Measurements from ENCODE around the gene DCDC1. TPM values are rescaled to one million over a fixed set of nuclear protein-coding genes. Genes with fewer than 3 reads are reported as not detected.

Gene DCDC1
- polyA plus RNA-seq, 1 donor, result 1.2 TPM

GRCh38 chr11:31060880-31061279 is 308.7 kb downstream of the DCDC1 start:
- H3K27ac ChIP-seq (ENCODE audit: low read length), result no peak overlapping the region
- H3K36me3 ChIP-seq (ENCODE audit: control insufficient read depth, insufficient read depth, low read length), result no peaks in the 10 kb centered on the region
- H3K4me3 ChIP-seq (ENCODE audit: low read length), result no peak overlapping the region
- H3K27me3 ChIP-seq (ENCODE audit: control insufficient read depth, insufficient read depth, low read length), result no peaks in the 10 kb centered on the region
- no peaks in the 10 kb centered on the region for H3K4me1 ChIP-seq (ENCODE audit: control insufficient read depth, insufficient read depth, low read length)
- no peaks in the 10 kb centered on the region for H3K9me3 ChIP-seq (ENCODE audit: control insufficient read depth, low read depth, low read length)
- DNase-seq, result no peak
- WGBS (ENCODE audit: insufficient coverage, low lambda C conversion rate), result no CpG with 5 or more reads among the region's 2 CpGs

GRCh38 chr11:31059529-31059928 is 310.0 kb downstream of the DCDC1 start:
- H3K4me1 ChIP-seq (ENCODE audit: control insufficient read depth, insufficient read depth, low read length), result no peaks in the 10 kb centered on the region
- H3K9me3 ChIP-seq (ENCODE audit: control insufficient read depth, low read depth, low read length), result no peaks in the 10 kb centered on the region
- no peak overlapping the region for H3K4me3 ChIP-seq (ENCODE audit: low read length)
- DNase-seq, result no peak
- H3K36me3 ChIP-seq (ENCODE audit: control insufficient read depth, insufficient read depth, low read length), result no peaks in the 10 kb centered on the region
- no peak overlapping the region for H3K27ac ChIP-seq (ENCODE audit: low read length)
- no peaks in the 10 kb centered on the region for H3K27me3 ChIP-seq (ENCODE audit: control insufficient read depth, insufficient read depth, low read length)

GRCh38 chr11:31050061-31050765 is 319.3 kb downstream of the DCDC1 start:
- WGBS (ENCODE audit: insufficient coverage, low lambda C conversion rate), result no CpG with 5 or more reads among the region's 10 CpGs
- Histone ChIP-seq H3K4me3 (ENCODE audit: low read length) (no peak overlapping the region), H3K9me3 (ENCODE audit: control insufficient read depth, low read depth, low read length) (peaks cover 2% of the 10 kb centered on the region), H3K27me3 (ENCODE audit: control insufficient read depth, insufficient read depth, low read length) (no peaks in the 10 kb centered on the region), H3K27ac (ENCODE audit: low read length) (no peak overlapping the region), H3K36me3 (ENCODE audit: control insufficient read depth, insufficient read depth, low read length) (no peaks in the 10 kb centered on the region), H3K4me1 (ENCODE audit: control insufficient read depth, insufficient read depth, low read length) (peaks cover 6% of the 10 kb centered on the region)
- peak; percentile 71 to 86 for DNase-seq

- H3K36me3 ChIP-seq (ENCODE audit: control insufficient read depth, insufficient read depth, low read length), result no peaks in the 10 kb centered on the region
- no peak overlapping the region for H3K4me3 ChIP-seq (ENCODE audit: low read length)
- peak in 1 of 2 donors; percentile 22 for DNase-seq
- 0% methylated on average over 2 of the region's 5 CpGs for WGBS (ENCODE audit: insufficient coverage, low lambda C conversion rate)
- H3K27me3 ChIP-seq (ENCODE audit: control insufficient read depth, insufficient read depth, low read length), result no peaks in the 10 kb centered on the region
- H3K4me1 ChIP-seq (ENCODE audit: control insufficient read depth, insufficient read depth, low read length), result peaks cover 6% of the 10 kb centered on the region
- H3K27ac ChIP-seq (ENCODE audit: low read length), result no peak overlapping the region
- H3K9me3 ChIP-seq (ENCODE audit: control insufficient read depth, low read depth, low read length), result no peaks in the 10 kb centered on the region
Observed at GRCh38 chr11:31045335-31045734, 324.2 kb downstream of the DCDC1 start.

DNA sequence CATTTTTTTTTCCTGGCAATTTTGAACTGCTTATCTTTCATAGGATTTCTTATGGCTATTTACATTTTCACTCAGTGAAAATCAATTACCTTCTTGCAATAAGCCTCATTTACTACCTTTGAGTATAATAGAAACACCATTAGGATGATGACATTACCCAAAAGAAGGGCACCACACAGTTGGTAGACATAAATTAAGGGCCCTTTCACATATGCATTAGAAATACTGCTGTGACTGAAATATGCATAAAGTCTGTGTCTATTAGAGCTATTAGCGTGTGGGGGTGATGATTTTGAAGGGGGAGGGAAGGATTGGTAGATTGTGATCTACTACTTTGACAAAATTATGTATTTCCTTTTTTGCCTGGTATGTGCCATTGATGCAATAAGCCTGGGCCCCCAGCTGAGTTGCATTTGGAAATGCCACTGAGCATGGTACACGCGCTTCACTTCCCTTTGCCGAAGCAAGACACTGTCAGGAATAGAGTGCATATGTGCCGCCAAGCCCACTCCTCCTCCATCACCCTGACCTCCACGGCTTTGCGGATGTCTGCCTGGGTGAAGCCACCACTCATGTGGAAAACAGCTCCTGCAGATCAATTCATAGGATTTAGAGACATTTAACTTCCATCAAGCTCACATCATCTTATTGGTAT is 339.3 kb downstream of the DCDC1 start:
- no peak overlapping the region for H3K4me3 ChIP-seq (ENCODE audit: low read length)
- no peak for DNase-seq
- no peak overlapping the region for H3K27ac ChIP-seq (ENCODE audit: low read length)
- WGBS (ENCODE audit: insufficient coverage, low lambda C conversion rate), result no CpG with 5 or more reads among the region's 7 CpGs
- no peaks in the 10 kb centered on the region for H3K4me1 ChIP-seq (ENCODE audit: control insufficient read depth, insufficient read depth, low read length)
- no peaks in the 10 kb centered on the region for H3K36me3 ChIP-seq (ENCODE audit: control insufficient read depth, insufficient read depth, low read length)
- H3K27me3 ChIP-seq (ENCODE audit: control insufficient read depth, insufficient read depth, low read length), result no peaks in the 10 kb centered on the region
- H3K9me3 ChIP-seq (ENCODE audit: control insufficient read depth, low read depth, low read length), result no peaks in the 10 kb centered on the region

DNA sequence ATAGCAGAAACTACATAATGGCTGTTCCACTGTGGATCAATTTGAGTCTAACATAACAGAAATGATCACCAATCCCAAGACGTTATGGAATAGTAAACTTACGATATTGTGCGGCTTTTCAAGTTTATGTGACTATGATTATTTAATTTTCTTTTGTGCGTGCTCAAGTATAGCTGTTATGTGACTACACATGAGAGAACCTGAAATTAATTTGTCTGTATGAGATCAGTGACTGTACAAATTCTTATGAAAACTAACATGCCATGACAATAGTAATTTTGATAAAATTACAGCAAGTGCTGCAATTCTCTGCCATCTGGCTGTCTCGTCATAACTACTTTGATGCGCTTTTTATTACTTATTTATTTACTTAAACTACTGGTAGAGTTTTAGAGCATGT is 343.2 kb downstream of the DCDC1 start:
- H3K27me3 ChIP-seq (ENCODE audit: control insufficient read depth, insufficient read depth, low read length), result no peaks in the 10 kb centered on the region
- H3K36me3 ChIP-seq (ENCODE audit: control insufficient read depth, insufficient read depth, low read length), result no peaks in the 10 kb centered on the region
- WGBS (ENCODE audit: insufficient coverage, low lambda C conversion rate), result 95% methylated on average over 4 of the region's 6 CpGs
- H3K4me1 ChIP-seq (ENCODE audit: control insufficient read depth, insufficient read depth, low read length), result no peaks in the 10 kb centered on the region
- H3K9me3 ChIP-seq (ENCODE audit: control insufficient read depth, low read depth, low read length), result no peaks in the 10 kb centered on the region
- H3K27ac ChIP-seq (ENCODE audit: low read length), result no peak overlapping the region
- no peak overlapping the region for H3K4me3 ChIP-seq (ENCODE audit: low read length)
- no peak for DNase-seq

GRCh38 chr11:31022080-31022479 is 347.5 kb downstream of the DCDC1 start:
- Histone ChIP-seq H3K9me3 (ENCODE audit: control insufficient read depth, low read depth, low read length) (no peaks in the 10 kb centered on the region), H3K27me3 (ENCODE audit: control insufficient read depth, insufficient read depth, low read length) (no peaks in the 10 kb centered on the region), H3K27ac (ENCODE audit: low read length) (no peak overlapping the region), H3K36me3 (ENCODE audit: control insufficient read depth, insufficient read depth, low read length) (no peaks in the 10 kb centered on the region), H3K4me3 (ENCODE audit: low read length) (no peak overlapping the region), H3K4me1 (ENCODE audit: control insufficient read depth, insufficient read depth, low read length) (no peaks in the 10 kb centered on the region)
- no peak for DNase-seq
- 60% methylated on average over 1 of the region's 2 CpGs for WGBS (ENCODE audit: insufficient coverage, low lambda C conversion rate)

GRCh38 chr11:31019786-31020185 is 349.8 kb downstream of the DCDC1 start:
- 60% methylated on average over 1 of the region's 4 CpGs for WGBS (ENCODE audit: insufficient coverage, low lambda C conversion rate)
- H3K4me3 ChIP-seq (ENCODE audit: low read length), result no peak overlapping the region

DNA sequence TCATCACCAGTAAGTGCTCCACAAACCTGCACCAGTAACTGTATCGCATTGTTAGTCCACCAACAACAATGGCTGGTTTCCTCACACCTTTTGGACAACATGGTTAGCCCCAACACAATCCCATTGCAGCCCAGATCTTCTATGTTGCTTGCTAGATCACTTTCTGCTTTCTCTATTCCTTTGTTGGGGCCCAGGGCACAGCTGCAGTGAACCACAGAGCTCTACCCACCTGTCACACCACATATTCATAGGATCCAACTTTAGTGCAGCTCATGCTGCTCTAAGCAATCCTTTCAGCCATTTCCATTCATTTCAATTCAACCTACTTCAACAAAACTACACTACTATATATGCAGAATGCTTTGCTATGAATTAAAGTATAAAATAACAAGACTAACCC is 364.3 kb downstream of the DCDC1 start:
- H3K27me3 ChIP-seq (ENCODE audit: control insufficient read depth, insufficient read depth, low read length), result peaks cover 2% of the 10 kb centered on the region
- H3K4me1 ChIP-seq (ENCODE audit: control insufficient read depth, insufficient read depth, low read length), result no peaks in the 10 kb centered on the region
- H3K9me3 ChIP-seq (ENCODE audit: control insufficient read depth, low read depth, low read length), result no peaks in the 10 kb centered on the region
- no peak for DNase-seq
- no peak overlapping the region for H3K4me3 ChIP-seq (ENCODE audit: low read length)
- no peak overlapping the region for H3K27ac ChIP-seq (ENCODE audit: low read length)
- no CpG with 5 or more reads among the region's 1 CpG for WGBS (ENCODE audit: insufficient coverage, low lambda C conversion rate)
- no peaks in the 10 kb centered on the region for H3K36me3 ChIP-seq (ENCODE audit: control insufficient read depth, insufficient read depth, low read length)

More at GRCh38 chr11:31019786-31020185, 349.8 kb downstream of the DCDC1 start:
- no peaks in the 10 kb centered on the region for H3K4me1 ChIP-seq (ENCODE audit: control insufficient read depth, insufficient read depth, low read length)
- DNase-seq, result no peak
- no peaks in the 10 kb centered on the region for H3K36me3 ChIP-seq (ENCODE audit: control insufficient read depth, insufficient read depth, low read length)
- no peaks in the 10 kb centered on the region for H3K27me3 ChIP-seq (ENCODE audit: control insufficient read depth, insufficient read depth, low read length)
- no peaks in the 10 kb centered on the region for H3K9me3 ChIP-seq (ENCODE audit: control insufficient read depth, low read depth, low read length)
- H3K27ac ChIP-seq (ENCODE audit: low read length), result no peak overlapping the region

DNA sequence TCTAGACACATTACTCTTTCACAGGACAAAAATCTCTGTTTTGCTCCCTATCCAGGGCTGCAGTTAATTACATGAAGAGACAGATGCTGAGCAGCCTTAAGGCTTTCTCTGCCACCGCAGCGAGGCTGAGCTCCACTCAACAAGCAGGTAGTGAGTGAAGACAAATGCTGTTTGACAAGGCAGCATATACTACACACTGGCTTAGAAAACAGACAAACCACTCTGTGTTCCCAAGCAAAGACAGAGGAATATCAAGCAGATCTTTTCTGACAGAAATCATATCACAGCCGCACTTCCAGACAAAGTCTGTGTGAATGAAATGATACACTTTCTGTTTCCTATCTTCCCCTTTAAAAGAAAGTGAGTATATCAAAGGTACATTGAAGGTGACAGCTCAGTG is 368.1 kb downstream of the DCDC1 start:
- Histone ChIP-seq H3K9me3 (ENCODE audit: control insufficient read depth, low read depth, low read length) (no peaks in the 10 kb centered on the region), H3K27me3 (ENCODE audit: control insufficient read depth, insufficient read depth, low read length) (peaks cover 2% of the 10 kb centered on the region), H3K4me3 (ENCODE audit: low read length) (no peak overlapping the region), H3K27ac (ENCODE audit: low read length) (no peak overlapping the region), H3K36me3 (ENCODE audit: control insufficient read depth, insufficient read depth, low read length) (no peaks in the 10 kb centered on the region), H3K4me1 (ENCODE audit: control insufficient read depth, insufficient read depth, low read length) (no peaks in the 10 kb centered on the region)
- no peak for DNase-seq
- no CpG with 5 or more reads among the region's 3 CpGs for WGBS (ENCODE audit: insufficient coverage, low lambda C conversion rate)

DNA sequence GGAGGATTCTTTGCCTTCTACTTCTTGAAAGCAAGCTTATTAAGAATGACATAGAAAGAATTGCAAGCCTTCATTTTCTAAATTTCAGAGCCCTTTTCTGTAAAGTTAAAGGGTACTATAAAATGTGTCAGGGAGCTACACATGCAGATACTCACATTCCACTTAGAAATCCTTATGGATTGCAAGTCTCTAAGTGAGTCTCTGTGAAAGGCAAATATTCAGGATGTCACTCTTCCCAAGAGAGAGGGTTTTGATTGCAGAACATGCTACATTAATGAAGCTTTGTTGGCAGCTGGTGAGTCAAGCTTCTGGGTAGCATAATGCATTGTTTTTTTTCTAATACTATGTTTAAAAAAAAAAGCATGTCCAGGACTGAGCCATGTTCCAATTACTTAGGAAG is 369.2 kb downstream of the DCDC1 start:
- Histone ChIP-seq H3K27me3 (ENCODE audit: control insufficient read depth, insufficient read depth, low read length) (peaks cover 2% of the 10 kb centered on the region), H3K4me1 (ENCODE audit: control insufficient read depth, insufficient read depth, low read length) (no peaks in the 10 kb centered on the region), H3K9me3 (ENCODE audit: control insufficient read depth, low read depth, low read length) (no peaks in the 10 kb centered on the region), H3K27ac (ENCODE audit: low read length) (no peak overlapping the region), H3K4me3 (ENCODE audit: low read length) (no peak overlapping the region), H3K36me3 (ENCODE audit: control insufficient read depth, insufficient read depth, low read length) (no peaks in the 10 kb centered on the region)
- no peak for DNase-seq
